HG03469 (cell line): ENCODE data around the gene PCGF5.
"Not testable (repeated sequence)": the region's sequence is repeated elsewhere in the genome, so short reads cannot be mapped to it uniquely, and the experiment has no call there.

Experiments used
- ATAC-seq: cut with Tn5 transposase; IDR thresholded peaks from one replicate; pipeline ENCODE4 v1.9.1; 2021; ENCODE audit warnings: mild to moderate bottlenecking, moderate library complexity, moderate number of reproducible peaks; ENCODE audit not compliant: unreplicated experiment

Gene PCGF5

DNA sequence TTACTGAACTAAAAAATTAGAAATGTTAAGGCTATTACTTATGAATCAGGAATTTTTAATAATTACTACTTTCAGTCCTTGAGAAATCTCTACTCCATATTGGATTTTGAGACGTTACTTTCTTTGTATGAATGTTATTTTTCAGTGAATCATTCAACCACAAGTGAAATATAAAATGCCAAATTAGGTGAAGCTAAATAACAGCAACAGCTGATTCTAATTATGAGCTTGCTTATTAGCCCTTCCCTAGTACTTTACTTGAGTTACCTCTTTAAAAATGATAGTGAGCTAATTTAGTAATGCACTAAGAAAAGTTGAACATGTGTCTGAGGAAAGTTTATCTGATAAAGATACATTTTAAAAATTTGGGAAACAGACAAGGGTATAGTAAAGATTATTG, 51.4 kb downstream of the PCGF5 start:
- ATAC-seq: no peak

DNA sequence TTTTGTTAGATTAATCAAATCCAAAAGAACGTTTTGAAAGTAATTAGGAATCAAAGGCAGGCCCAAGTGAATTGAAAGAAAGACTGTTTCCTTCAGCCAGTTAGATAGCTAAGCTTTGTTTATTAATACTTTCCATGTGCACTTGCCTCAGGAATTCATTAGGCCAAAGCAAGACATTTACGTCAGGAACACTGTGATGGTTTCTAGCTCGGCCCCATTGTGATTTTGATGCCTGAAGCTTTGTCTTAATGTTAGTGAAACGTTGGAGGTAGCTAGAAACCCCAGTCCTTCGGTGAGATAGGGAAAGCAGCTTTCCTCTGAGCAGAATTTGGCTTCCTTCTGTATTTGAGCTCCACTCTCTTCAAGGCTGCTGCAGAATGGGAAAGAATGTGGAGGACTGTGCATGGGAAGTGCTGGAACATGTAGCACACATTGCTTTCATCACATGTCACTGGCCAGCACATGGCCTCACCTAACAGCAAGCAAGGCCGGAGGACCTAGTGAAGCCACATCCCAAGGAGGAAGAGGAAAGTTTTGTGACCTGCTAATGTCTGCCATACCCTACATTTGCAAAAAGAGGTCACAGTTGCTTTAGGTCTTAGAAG, 64.1 kb downstream of the PCGF5 start:
- no peak for ATAC-seq

DNA sequence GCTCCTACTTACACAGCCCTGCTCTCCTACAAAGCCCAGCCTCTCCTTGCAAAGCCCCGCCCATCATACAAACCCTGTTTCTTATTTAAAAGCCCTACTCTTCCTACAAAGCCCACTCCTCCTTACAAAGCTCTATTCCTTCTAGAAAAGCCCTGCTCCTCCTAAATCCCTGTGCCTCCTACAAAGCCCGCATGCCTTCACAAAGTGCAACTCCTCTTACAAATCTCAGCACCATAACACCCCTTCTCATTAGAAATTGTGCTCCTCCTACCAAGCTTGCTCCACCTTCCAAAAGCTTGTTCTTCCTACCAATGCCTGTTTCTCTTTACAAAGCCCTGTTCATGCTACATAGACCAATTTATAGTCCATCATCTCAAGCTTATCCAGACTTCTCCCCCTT, 66.1 kb downstream of the PCGF5 start:
- no peak for ATAC-seq

DNA sequence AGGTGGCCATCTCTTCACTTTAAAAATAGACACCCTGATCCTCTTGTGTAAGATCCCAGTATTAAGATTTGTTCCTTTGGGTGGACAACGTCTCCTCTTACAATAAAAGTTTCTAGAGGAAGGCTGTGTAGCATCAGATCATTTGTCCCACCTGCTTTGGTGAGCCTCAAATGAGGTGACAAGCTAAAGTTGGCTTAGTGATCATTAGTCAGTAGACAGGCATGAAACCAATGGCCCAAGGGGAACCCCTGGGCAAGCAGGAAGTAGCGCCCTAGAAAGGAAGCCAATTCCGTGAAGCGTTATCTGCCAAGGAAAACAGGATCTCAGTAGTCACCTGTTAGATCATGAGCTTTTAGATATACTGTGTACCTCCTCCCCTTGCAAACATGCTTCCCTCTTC, 66.8 kb downstream of the PCGF5 start:
- ATAC-seq: no peak

DNA sequence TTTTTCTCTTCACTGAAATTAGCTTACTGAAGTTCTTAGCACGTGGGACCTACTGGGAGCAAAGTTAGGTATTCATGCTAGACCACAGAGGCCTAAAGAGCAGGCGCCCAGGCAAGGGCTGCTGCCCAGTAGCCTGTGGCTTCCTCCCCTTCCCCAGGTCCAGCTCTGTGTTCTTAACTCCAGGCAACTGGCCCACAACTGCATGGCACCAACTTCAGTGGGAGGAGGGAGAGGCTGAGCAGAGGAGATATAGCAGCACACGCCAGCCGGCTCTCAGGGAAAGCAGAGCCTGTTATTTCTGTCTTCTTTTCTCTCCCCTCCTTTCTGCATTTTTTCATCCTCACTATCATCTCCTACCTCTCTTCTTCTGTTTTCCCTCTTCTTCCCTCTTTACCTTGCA, 67.4 kb downstream of the PCGF5 start:
- no peak for ATAC-seq

DNA sequence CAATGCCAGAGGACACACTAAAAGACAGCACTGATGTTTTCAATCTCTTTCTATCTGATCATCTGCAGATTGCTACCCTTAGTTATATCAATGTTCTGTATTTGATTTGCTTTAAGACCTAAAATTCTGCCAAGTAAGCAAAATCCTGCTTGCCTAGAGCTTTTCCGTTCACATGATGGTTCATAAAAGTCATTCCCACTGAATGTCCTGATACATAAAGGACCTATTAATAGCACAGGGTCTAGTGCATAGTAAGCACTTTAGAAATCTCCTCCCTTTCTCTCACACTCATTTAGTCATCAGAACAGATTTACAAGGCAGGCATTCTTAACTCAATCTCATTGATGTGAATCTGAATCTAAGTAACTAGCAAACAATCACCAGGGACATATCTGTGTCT, 68.8 kb downstream of the PCGF5 start:
- no peak for ATAC-seq

DNA sequence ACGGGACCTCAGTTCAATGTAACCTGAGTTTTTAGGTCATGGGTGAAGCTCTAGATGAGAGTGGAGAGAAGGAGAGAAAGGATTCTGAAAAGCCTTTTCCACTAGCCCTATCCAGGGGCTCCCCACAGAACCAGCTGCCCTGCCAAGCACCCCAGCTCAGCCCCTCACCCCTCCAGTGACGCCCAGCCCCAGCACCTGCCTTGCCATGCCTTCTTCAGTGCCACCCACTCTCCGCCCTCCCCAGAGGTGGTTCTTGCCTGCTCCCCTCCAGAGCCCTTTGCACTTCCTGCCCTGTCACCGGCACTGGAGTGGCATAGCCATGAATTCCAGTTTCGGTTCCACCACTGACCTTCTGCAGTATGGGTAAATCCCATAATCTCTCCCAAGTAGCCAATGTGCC, 70.1 kb downstream of the PCGF5 start:
- ATAC-seq: no peak

DNA sequence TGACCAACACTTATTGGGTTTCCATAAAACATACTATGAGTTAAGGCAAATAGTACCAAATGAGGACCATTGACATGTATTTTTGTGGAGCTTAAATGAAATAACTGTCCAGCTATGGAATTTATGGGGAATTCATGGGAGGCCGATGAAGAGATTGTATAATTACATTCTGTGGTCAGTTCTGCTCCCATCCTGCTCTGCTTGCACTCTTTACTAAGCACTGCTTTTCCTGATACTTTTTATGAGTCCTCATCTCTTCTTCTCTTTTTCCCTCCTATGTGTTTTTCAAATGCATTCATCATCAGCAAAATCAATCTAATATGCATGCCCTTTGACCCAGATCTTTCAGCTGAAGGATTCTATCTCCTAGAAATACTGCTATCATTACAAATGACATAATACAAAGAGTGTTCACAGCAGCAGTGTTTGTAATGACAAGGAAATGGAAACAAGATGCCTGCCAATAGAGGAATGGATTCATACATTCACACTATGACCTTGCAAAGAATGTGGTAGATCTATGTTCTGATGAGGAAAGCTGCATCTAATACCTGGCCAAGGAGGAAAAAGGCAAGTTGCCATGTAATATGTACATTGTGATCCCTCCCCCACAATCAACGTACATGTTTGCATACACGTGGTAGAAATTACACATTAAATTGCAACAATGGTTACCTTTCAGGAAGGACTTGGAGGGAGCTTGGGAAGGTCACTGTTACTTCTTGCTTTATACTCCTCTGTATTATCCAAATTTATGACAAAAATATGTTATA, 73.9 kb downstream of the PCGF5 start:
- ATAC-seq: no peak

DNA sequence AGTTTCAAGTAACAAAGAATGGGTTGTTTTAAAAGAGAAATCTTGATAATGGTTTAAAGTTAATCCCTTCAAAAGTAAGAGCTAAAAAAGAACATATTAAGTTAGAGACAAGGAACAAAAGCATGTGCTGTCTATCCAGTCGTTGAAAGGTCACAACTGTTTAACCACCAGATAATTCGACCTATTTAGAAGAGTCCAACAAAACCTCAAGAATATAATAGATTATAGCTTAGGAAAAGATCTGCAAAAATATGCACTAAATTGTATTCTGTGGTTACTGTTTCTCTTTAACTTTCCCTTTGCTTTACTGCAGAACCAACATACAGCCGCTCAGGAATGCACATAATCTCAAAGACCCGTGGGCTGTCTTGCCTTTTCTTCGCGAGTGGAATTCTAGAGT, 74.9 kb downstream of the PCGF5 start:
- ATAC-seq: no peak

DNA sequence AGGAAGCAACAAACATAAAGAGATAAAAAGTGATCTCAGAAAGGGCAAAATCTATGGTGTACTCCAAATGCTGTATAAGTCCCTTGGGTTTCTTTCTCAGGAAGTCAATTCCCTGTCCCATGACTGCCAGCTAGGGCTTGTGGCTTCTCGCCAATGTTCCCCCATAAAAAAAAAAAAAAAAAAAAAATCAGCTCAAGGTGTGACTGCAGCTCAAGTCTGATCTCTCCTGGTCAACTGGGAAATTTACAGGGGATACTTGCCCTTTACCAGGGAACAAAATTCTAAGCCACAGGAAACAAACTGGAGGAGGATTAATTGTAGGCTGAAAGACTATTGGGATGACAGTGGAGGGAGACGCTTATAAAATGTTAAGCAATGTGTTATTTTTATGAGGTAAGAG, 76.0 kb downstream of the PCGF5 start:
- ATAC-seq: no peak

DNA sequence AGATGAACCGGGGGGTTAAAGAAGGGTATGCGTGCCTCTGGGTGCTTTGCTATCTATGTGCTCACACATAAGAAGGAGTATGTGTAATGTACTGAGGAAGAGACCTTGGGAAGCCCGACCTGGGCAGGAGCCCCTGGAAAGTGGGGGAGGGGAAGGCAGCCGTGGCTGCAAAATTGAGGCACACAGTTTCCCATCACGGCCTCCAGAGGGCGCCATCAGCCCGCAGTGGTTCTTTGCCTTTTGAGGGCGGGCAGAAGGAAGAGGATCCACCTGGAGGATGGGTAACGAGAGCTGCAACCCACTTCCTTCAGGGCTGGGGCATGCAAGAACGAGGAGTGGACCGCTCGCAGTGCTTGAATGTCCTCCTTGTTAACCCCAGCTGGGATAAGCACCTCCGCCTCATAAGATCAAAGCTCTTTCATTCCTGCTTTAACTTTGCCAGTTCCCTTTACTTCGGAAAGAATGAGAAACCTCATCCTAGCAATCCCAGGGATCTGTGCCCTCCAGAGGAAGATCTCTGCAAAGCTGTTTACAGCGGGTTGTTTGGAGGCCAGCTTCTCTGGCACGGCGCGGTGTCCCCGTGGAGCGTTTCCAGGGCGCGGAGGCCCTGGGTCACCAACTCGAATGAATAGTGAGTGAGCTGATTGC, 77.9 kb downstream of the PCGF5 start:
- ATAC-seq: peak; percentile 68

DNA sequence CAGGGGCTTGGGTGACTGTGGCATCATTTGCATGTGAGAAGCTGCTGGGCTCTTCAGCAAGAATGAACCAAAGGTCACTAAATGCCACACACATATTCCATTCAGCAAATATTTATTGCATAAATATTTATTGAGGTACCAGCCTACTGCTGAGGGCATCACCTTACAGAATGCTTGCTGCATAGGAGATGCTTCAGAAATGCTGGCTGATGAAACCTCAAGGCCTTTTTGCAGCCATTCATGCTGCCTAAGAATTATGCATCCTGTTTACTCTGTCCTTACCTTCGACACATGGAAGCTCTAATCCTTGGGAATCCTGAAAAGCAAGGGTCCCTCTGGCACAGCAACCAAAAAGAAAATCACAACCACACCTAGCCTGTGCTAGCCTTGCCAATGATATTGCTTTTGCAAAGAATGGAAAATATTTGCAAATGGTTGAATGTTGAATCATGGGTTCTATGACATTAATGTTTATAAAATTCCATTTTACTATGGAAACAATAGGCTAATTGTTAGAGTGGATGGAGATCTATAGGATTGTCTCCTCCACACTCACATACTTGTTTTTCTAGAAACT, 79.6 kb downstream of the PCGF5 start:
- no peak for ATAC-seq

DNA sequence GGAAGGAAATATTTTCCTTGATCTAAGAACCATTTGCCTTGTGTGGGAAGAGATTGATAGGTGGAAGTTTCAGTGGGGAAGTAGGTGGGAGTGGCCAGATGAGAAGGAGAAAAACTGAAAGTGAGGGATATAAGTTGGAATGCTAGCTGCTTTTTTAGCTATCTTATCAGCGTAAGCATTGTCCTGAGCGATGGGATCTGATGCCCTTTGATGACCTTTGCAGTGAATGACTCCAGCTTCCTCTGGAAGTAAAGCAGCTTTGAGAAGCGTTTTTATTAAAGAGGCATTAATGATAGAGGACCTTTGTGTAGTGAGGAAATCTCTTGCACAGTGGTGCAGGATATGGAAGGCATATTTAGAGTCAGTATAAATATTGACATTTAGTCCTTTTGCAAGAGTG, 82.5 kb downstream of the PCGF5 start:
- not testable (repeated sequence) for ATAC-seq

DNA sequence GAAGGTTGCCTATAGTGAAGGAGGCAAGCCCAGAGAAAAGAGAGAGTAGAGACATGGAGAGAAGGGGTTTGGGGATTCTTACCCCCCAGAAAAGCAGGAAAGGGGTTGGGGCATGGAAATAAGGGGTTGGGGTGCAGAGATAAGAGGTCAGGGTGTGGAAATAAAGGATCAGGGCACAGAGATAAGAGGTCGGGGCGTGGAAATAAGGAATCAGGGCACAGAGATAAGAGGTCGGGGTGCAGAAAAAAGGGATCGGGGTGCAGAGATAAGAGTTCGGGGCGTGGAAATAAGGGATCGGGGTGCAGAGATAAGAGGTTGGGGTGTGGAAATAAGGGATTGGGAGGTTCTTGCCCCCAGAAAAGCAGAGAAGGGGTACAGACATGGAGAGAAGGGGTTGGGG, 85.5 kb downstream of the PCGF5 start:
- not testable (repeated sequence) for ATAC-seq

DNA sequence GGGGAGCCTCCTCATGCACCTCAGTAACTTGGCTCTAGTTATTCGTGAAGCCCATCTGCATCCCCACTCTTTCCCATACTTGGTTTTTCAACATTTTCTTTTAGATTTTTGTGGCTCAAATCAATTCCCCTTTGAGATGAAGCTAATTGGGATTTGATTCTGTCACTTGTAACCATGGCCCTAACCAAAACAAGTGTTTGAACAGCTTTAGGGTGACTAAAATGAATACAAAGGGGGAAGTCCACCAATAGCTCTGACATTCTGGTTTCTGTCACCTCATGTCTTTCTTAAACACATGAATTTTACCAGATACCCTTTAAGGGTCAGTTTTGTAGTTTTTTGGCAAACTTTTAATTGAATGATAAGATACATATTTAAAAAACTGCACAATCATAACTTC, 87.0 kb downstream of the PCGF5 start:
- ATAC-seq: no peak

DNA sequence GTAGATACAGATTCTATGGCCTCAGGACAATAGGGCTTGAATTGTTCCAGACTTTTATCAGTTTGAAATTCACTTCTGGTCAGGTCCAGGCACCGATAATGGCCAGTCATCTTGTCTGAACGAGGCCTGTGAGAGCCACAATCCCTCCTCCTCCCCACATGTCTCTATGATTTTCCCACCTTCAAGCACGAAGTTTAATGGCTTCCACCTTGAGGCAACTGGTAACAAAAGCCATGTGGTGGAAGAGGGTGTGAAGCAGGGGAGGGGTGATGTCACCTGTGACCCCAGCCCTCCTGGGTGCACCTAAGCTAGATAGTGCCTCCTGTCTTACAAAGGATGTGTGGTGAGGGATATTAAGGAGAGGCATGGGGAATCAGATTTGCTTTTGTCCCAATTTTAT, 89.2 kb downstream of the PCGF5 start:
- no peak for ATAC-seq

DNA sequence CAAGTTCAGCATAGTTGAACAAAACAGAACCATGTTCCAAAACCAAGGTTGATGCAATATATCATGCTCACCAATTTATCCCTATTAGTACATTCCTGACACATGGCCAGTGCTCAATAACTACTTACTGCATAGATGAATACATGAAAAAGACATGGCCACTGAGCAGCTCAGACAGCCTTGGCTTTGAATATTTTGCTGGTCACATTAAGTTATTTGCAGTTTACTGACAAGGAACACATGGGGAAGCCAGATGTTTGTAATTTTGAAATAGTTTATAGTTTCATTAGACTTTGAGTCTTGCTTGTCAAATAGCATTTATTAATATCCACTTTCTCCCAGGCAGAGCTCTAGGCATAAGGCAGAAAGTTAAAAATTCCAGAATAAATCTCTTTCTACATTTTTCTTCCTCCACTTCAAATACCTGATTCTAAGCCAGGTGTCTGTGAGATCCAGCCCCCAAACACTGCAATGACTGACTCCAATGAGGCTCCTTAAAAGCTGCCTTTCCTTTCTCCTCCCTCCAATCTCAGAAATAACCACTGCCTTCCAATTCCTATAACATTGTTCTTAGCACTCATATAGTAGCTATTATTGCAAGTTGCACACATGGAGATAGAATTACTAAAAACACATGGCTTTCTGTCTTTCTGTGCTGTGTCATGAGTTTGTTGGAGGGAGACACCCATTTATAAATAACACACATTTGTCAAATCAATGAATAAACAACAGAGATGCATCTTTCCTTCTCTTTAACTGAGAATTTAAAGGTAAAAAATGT, 91.3 kb downstream of the PCGF5 start:
- ATAC-seq: no peak

DNA sequence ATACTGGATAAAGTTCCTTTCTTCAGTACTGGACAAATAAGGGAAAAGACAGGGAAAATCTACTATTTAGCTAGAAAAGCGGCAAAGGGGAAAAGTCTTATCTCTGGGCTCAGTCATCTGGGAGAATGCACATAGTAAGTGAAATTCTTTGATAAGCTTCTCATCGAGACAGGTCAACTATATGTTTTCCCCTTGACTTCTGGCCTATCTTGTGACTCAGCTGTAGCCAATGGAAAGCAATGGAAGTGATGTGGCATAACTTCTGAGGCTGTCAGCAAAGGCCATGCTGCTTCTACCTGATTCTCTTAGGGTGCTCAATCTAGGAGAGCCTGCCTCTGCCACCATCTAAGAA, 91.9 kb downstream of the PCGF5 start:
- no peak for ATAC-seq

DNA sequence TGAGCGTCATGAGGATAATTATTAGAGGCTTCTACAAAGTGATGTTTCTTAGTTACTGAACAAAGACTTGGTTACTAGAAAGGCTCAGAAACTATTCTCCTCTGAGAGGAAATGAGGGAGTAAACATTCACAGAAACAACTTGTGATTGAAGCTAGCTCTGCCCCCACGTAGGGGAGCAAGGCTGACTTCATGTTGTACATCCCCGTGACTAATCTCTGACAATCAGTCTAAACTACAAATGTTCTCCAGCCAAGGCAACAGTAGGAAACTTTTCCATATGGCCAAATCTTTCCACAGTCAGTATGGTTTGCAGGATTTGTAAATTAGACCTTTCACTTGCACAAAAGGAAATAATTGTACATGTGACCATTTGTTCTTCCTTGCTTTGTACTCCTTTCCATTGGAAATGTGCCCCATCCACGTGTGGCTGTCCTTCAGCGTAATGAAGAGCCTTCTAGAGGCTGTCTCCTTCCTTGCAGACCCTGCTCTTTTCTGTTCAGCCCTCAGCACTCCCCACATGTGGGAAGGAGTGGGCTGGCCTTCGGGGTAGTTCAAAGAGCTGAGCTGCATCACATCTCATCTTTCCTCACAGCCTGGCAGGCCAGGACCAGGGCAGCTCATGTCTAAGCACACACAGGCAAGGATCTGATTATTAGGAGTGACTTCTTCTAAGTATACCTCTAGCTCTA, 93.5 kb downstream of the PCGF5 start:
- ATAC-seq: no peak

DNA sequence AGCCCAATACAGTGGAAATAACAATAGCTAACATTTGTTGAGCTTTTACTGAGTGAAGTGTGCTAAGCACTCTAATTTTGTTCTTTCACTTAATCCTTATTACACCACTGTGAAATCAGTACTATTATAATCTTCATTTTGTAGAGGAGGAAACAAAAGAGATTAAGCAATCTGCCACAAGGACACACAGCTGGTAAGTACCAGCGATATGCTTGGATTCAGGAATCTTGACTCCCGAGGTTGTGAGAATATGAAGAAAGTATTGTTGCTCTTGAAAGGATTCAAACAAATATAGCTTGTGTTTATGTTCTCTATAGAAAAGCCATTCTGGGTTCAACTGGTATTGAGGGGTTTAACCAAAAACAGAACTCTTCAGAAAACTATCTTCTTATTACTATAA, 96.0 kb downstream of the PCGF5 start:
- no peak for ATAC-seq

DNA sequence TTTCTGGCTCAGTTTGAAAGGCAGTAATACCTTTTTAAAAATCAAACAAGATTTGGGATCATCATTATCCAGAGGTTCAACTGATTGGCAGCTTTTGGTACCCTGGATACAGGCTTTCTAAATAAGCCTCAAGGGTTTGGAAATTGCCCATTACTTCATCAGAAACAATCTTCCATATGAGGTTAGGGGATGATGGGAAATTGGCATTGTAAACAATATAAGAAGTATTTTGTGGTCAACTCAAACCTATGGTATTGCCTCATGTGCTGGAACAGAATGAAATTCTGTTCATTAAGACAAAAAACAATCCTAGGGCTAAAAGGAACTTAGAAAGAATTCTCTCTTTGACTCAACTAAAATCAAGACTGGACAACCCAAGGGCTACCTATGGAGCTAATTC, 97.1 kb downstream of the PCGF5 start:
- no peak for ATAC-seq
